Measurements from ENCODE around the gene CCDC127.

The CCDC127 gene

DNA sequence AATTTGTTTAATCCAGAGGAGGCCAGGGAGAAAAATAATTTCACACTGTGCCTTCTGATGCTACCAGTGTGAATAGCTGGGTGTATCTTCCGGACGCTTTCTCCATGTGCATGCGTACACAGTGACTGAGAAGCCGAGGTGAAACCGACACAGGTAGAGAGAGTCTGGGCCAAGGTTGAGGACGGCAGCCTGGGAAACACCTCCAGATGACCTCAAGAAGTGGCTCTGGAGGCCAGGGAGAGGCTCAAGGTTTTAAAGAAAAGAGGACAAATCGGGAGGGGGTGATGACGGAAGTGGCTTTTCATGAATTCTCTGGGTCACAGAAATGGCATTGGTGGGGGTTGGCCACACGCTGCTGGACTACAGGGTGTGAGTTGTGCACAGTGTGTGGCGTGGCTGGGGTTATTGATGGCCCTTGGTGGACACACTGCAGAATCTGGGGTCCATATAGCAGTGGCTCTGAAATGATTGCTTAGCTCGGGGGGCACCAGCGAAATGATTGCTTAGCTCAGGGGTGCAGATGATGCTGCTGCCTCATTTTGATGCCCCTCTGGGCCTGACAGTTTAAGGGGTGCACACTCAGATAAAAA, 60.7 kb downstream of the CCDC127 start:
- DNase-seq = no peak

DNA sequence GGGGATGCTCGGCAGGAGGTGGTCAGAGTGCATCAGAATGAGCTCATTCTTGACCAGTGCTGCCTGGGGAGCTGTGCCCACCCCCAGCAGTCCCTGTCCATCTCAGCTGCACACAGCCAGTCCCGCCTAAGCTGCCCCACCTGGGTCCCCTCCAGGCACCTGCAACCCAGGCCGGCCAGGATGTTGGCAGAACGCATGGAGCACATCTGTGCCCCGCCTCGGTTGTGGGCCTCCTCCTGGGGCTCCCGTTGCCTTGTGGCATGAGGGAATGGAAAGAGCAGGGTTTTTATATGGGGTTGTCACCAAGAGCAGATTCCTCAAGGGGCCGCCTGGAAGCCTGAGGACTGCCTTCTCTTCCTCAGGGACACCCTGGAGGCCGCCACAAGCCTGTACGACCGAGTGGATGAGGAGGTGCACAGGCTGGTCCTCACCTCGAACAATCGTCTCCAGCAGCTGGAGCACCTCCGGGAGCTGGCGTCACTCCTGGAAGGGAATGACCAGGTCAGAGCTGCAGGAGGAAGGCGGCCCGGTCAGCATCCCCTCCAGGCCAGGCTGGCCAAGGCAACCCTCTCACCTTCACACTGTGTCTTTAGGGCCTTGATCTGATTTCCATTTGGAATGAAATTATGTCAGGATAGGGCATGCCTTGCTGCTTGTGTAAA, 61.4 kb downstream of the CCDC127 start:
- DNase-seq = no peak

DNA sequence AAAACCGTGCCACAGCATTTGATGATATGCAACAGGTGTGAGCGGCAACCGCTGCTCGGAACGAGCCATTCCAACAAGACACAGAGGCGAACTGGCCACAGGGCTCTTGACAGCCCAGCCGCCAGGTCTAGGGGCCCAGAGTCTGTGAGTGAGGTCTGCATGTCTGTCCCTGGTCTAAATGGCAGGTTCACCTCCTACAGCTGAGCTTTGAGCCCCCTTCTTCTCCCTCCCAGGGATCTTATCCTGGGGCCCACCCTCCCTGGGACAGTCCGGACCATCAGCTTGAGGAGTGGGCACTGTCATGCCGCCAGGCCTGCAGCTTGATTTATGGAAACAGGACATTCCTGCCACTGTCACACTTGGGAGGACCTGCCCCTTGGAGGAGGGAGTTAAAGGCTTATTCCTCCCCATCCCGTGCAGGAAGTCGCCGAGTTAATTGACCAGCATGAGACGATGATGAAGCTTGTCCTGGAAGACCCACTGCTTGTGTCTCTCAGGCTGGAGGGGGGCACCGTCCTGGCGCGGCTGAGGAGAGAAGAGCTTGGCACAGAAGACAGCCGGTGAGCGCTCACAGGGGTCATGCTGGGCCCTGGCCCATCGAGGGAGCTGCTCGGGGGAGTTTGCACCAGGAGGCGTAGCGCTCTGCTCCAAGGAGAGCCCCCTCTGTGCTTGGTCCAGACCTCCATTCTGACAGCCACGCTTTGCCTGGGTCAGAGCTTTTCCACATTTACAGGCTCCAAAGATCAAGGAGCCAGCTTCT, 62.1 kb downstream of the CCDC127 start:
- no peak for DNase-seq

DNA sequence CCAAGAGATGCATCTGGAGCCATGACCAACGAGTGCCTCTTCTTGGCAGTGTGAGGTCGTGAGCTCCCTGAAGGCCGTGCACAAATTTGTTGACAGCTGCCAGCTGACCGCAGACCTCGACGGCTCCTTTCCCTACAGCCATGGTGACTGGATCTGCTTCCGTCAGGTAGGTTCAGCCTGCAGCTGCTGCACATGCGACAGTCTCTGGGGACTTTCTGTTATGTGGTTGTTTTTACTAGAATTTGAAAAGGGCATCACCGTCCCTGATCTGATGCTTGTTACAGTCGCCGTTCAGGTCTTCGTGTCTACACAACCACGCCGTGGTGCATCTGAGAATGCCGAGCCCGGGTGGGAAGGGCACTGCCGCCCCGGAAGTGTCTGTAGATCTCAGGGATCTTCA, 63.1 kb downstream of the CCDC127 start:
- DNase-seq = no peak

DNA sequence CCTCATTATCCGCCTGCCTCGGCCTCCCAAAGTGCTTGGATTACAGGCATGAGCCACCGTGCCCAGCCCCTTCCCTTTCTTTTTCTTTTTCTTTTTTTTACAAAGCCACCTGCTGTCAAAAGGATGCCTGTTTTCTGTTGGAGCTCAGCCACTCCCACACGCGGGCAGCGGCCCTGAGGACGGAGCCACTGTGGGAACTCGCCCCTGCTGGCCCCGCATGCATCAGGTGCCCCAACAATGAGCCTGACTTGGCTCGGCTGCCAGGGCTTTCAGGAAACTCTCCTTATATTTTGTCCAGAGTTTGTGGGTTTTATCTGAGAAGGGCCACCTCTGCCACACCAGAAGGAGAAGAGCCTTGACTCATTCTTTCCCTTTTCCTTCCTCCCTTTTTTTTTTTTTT, 63.7 kb downstream of the CCDC127 start:
- no peak for DNase-seq

DNA sequence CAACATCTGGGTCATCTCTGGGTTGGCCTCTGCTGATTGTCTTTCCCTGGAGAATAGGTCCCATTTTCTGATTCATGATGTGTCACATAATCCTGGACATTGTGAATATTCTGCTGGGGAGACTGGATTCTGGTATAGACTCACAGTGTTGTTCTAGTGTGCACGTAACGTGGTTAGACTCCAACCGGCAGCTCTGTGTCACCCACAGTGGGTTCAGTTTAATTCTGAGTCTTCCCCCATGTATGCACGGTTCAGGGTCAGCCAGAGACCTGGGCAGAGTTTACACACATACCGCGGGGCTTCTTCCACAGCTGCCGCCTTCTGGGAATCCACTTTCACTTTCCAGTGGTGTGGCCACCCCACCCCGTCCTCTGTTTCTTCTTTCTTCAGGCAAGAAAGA, 64.7 kb downstream of the CCDC127 start:
- DNase-seq = peak; percentile 51

DNA sequence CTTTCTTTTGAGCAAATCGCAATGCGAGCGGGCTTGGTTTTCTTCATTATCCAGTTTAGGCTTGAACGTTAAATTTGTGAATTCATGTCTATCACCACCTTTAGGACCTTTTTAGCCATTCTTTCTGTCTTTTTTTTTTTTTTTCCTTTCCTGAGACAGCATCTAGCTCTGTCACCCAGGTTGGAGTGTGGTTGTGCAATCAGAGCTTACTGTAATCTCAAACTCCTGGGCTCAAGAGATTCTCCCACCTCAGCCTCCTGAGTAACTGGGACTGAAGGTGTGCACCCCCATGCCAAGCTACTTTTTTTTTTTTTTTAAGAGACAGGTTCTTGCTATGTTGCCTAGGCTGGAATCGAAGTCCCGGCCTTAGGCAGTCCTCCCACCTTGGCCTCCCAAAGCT, 65.9 kb downstream of the CCDC127 start:
- no peak for DNase-seq

DNA sequence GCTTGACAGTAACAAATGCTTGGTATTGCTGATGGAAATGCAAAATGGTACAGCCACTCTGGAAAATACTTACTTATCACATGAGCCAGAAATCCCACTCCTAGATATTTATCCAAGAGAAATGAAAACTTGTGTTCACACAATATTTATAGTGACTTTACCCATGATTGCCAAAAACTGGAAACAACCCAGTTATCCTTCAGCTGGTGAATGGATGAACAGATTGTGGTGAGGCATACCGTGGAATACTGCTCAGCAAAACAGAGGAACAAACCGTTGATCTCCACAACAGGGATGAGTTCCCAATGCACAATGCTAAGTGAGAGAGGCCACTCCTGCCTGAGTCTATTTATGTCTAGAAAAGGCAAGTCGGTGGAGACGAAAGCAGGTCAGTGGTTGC, 67.2 kb downstream of the CCDC127 start:
- DNase-seq = no peak

DNA sequence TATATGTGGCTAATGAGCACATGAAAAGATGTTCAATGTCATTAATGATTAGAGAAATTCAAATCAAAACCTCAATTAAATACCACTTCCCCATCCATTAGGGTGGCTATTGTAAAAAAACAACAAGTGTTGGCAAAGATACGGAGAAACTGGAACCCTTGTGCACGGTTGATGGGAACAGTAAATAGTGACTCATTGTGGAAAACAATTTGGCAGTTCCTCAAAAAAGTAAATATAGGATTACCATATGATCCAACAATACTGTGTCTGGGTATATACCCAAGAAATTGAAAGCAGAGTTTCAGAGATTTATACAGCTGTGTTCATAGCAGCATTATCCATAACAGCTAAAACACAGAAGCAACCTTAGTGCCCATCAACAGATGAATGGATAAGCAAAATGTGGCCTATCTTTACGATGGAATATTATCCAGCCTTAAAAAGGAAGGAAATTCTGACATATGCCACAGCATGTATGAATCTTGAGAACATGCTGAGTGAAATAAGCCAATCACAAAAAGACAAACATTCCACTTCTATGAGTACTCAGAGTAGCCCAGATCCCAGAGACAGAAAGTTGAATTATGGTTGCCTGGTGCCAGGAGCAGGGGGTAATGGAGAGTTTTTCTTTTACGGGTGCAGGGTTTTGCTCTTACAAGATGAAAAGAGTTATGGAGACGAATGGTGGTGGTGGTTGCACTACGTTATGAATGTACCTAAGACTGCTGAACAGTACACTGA, 68.0 kb downstream of the CCDC127 start:
- DNase-seq = peak; percentile 55

DNA sequence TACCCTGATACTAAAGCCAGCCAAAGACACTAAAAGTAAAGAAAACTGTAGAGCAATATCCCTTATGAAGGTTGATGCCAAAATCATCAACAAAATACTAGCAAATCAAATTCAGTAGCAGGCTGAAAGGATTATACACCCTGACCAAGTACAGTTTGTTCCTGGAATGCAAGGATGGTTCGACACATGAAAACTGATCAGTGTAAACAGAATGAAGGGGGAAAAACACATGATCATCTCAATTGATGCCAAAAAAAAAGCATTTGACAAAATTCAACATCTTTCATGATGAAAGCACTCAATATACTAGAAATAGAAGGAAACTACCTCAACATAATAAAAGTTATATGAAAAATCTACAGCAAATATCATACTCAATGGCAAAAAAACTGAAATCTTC, 70.2 kb downstream of the CCDC127 start:
- DNase-seq = no peak
